ENCODE results near the gene B9D1. TPM values are rescaled to one million over a fixed set of nuclear protein-coding genes. Genes with fewer than 3 reads are reported as not detected.

B9D1 gene
- total RNA-seq, 2 donors from 2014 or later: 37.7 to 42.8 TPM

- H3K9me3 ChIP-seq (ENCODE audit: control insufficient read depth, low read length): no peaks in the 10 kb centered on the region
- H3K27ac ChIP-seq (ENCODE audit: low read depth, low read length): no peak overlapping the region
- no peak for DNase-seq
- 95 to 97% methylated on average over 8 to 13 of the region's 13 CpGs for WGBS, 2 experiments (ENCODE audit: insufficient coverage in 1 of 2, insufficient read length in 1 of 2)
- Mint-ChIP-seq H3K4me1 (peaks cover 43% of the 10 kb centered on the region), H3K36me3 (ENCODE audit: low read depth) (peaks cover 55% of the 10 kb centered on the region), H3K9me3 (no peaks in the 10 kb centered on the region), H3K27ac (no peak overlapping the region), H3K27me3 (ENCODE audit: insufficient read depth) (no peaks in the 10 kb centered on the region), H3K4me3 (no peak overlapping the region)
- peaks cover 13% of the 10 kb centered on the region for H3K4me1 ChIP-seq (ENCODE audit: control insufficient read depth, insufficient read depth, low read length)
- TF ChIP-seq CTCF (conservative IDR thresholded peaks at IDR 0.05): no peak
- peaks cover 64% of the 10 kb centered on the region for H3K36me3 ChIP-seq (ENCODE audit: control insufficient read depth, insufficient read depth, low read length)
- no peaks in the 10 kb centered on the region for H3K27me3 ChIP-seq (ENCODE audit: control insufficient read depth, insufficient read depth, low read length, poor library complexity, severe bottlenecking)
- H3K9ac ChIP-seq (ENCODE audit: extremely low read depth, low read length, poor library complexity, severe bottlenecking): no peak overlapping the region
- H3K4me3 ChIP-seq (ENCODE audit: low read length): no peak overlapping the region
Observed at GRCh38 chr17:19382531-19383444, 20.3 kb upstream of the B9D1 start.

GRCh38 chr17:19381741-19382444 lies 19.4 kb upstream of the B9D1 start:
- no peak overlapping the region for H3K27ac Mint-ChIP-seq
- TF ChIP-seq CTCF (conservative IDR thresholded peaks at IDR 0.05): no peak
- no peaks in the 10 kb centered on the region for H3K9me3 Mint-ChIP-seq
- peaks cover 40% of the 10 kb centered on the region for H3K4me1 Mint-ChIP-seq
- no peak overlapping the region for H3K4me3 Mint-ChIP-seq
- peaks cover 64% of the 10 kb centered on the region for H3K36me3 ChIP-seq (ENCODE audit: control insufficient read depth, insufficient read depth, low read length)
- H3K4me1 ChIP-seq (ENCODE audit: control insufficient read depth, insufficient read depth, low read length): peaks cover 13% of the 10 kb centered on the region
- no peak overlapping the region for H3K4me3 ChIP-seq (ENCODE audit: low read length)
- no peak for DNase-seq
- no peaks in the 10 kb centered on the region for H3K27me3 ChIP-seq (ENCODE audit: control insufficient read depth, insufficient read depth, low read length, poor library complexity, severe bottlenecking)
- 96 to 97% methylated on average over 23 to 31 of the region's 31 CpGs for WGBS, 2 experiments (ENCODE audit: insufficient coverage in 1 of 2, insufficient read length in 1 of 2)
- no peak overlapping the region for H3K27ac ChIP-seq (ENCODE audit: low read depth, low read length)
- H3K36me3 Mint-ChIP-seq (ENCODE audit: low read depth): peaks cover 55% of the 10 kb centered on the region
- no peak overlapping the region for H3K9ac ChIP-seq (ENCODE audit: extremely low read depth, low read length, poor library complexity, severe bottlenecking)
- no peaks in the 10 kb centered on the region for H3K9me3 ChIP-seq (ENCODE audit: control insufficient read depth, low read length)
- no peaks in the 10 kb centered on the region for H3K27me3 Mint-ChIP-seq (ENCODE audit: insufficient read depth)

- Histone ChIP-seq H3K4me1 (ENCODE audit: control insufficient read depth, insufficient read depth, low read length) (peaks cover 13% of the 10 kb centered on the region), H3K36me3 (ENCODE audit: control insufficient read depth, insufficient read depth, low read length) (peaks cover 64% of the 10 kb centered on the region), H3K27me3 (ENCODE audit: control insufficient read depth, insufficient read depth, low read length, poor library complexity, severe bottlenecking) (no peaks in the 10 kb centered on the region), H3K9ac (ENCODE audit: extremely low read depth, low read length, poor library complexity, severe bottlenecking) (no peak overlapping the region), H3K4me3 (ENCODE audit: low read length) (no peak overlapping the region), H3K27ac (ENCODE audit: low read depth, low read length) (no peak overlapping the region), H3K9me3 (ENCODE audit: control insufficient read depth, low read length) (no peaks in the 10 kb centered on the region)
- Mint-ChIP-seq H3K4me1 (peaks cover 40% of the 10 kb centered on the region), H3K27ac (peak overlapping the region; percentile 39), H3K4me3 (no peak overlapping the region), H3K36me3 (ENCODE audit: low read depth) (peaks cover 55% of the 10 kb centered on the region), H3K9me3 (no peaks in the 10 kb centered on the region), H3K27me3 (ENCODE audit: insufficient read depth) (no peaks in the 10 kb centered on the region)
- WGBS, 2 experiments (ENCODE audit: insufficient coverage in 1 of 2, insufficient read length in 1 of 2): 96 to 100% methylated on average over 3 to 7 of the region's 7 CpGs
- no peak for TF ChIP-seq CTCF (conservative IDR thresholded peaks at IDR 0.05)
- no peak for DNase-seq
Observed at GRCh38 chr17:19381361-19381740, 18.8 kb upstream of the B9D1 start.
